HAP-1 (cell line): ENCODE data around the gene CRIP1.

Experiments
- DNase-seq, 2 experiments: peaks; one replicate each; pipeline ENCODE4 v3.0.0-alpha.2; 2016 to 2020; ENCODE audit warnings: low spot score in 2 of 2
- H3K27me3 ChIP-seq: fragments of 250-450 bp; sonication (Bioruptor Pico); 2 replicates; pipeline ENCODE4 v1.5.1; 2020; ENCODE audit warnings: low read depth, mild to moderate bottlenecking, moderate library complexity
- H3K36me3 ChIP-seq: fragments of 250-450 bp; sonication (Bioruptor Pico); replicated peaks from 2 replicates; pipeline ENCODE4 v1.5.1; 2020; ENCODE audit warnings: mild to moderate bottlenecking
- H3K4me1 ChIP-seq: fragments of 250-450 bp; sonication (Bioruptor Pico); 2 replicates; pipeline ENCODE4 v1.5.1; 2020; ENCODE audit warnings: mild to moderate bottlenecking
- H3K4me3 ChIP-seq: fragments of 250-450 bp; sonication (Bioruptor Pico); 2 replicates; pipeline ENCODE4 v1.5.1; 2020; ENCODE audit warnings: mild to moderate bottlenecking, moderate library complexity
- H3K9me3 ChIP-seq: fragments of 250-450 bp; sonication (Bioruptor Pico); 2 replicates; pipeline ENCODE4 v1.5.1; 2020; ENCODE audit warnings: mild to moderate bottlenecking, moderate library complexity
- in situ Hi-C: fragments of 300-500 bp; cut with MboI; formaldehyde crosslinking; loops from 3 replicates; pipeline ENCODE4 v1.14.3; 2020; ENCODE audit warnings: low sequenced_read_pairs, inconsistent platforms, mixed read lengths

CRIP1 gene

GRCh38 chr14:105471297-105471821, 15.3 kb upstream of the CRIP1 start:
- DNase-seq = no peak
- Histone ChIP-seq H3K36me3 (peaks cover 37% of the 10 kb centered on the region), H3K27me3 (peaks cover 13% of the 10 kb centered on the region), H3K4me1 (peaks cover 6% of the 10 kb centered on the region; the same call in 1 of the 2 replicates), H3K9me3 (no peaks in the 10 kb centered on the region), H3K4me3 (no peak overlapping the region)
- in situ Hi-C loops = no loop called here

- Histone ChIP-seq H3K27me3 (peaks cover 19% of the 10 kb centered on the region), H3K36me3 (peaks cover 31% of the 10 kb centered on the region), H3K4me1 (peaks cover 6% of the 10 kb centered on the region; the same call in 1 of the 2 replicates), H3K4me3 (no peak overlapping the region), H3K9me3 (no peaks in the 10 kb centered on the region)
- no peak for DNase-seq
- in situ Hi-C loops = no loop called here
Measured at GRCh38 chr14:105471823-105472485, 14.7 kb upstream of the CRIP1 start.

- Histone ChIP-seq H3K9me3 (no peaks in the 10 kb centered on the region), H3K4me3 (no peak overlapping the region), H3K27me3 (peaks cover 24% of the 10 kb centered on the region), H3K4me1 (peaks cover 6% of the 10 kb centered on the region; the same call in 1 of the 2 replicates), H3K36me3 (peaks cover 26% of the 10 kb centered on the region)
- in situ Hi-C loops = no loop called here
- DNase-seq = no peak
Measured at GRCh38 chr14:105472486-105472991, 14.1 kb upstream of the CRIP1 start.

- peaks cover 19% of the 10 kb centered on the region for H3K36me3 ChIP-seq
- H3K27me3 ChIP-seq = peaks cover 28% of the 10 kb centered on the region
- H3K4me3 ChIP-seq = no peak overlapping the region
- in situ Hi-C loops = no loop called here
- H3K4me1 ChIP-seq = peaks cover 6% of the 10 kb centered on the region; the same call in 1 of the 2 replicates
- DNase-seq = no peak
- H3K9me3 ChIP-seq = no peaks in the 10 kb centered on the region
Measured at GRCh38 chr14:105473033-105473676, 13.5 kb upstream of the CRIP1 start.

GRCh38 chr14:105473677-105474482, 12.8 kb upstream of the CRIP1 start:
- Histone ChIP-seq H3K9me3 (no peaks in the 10 kb centered on the region), H3K4me1 (peaks cover 6% of the 10 kb centered on the region; the same call in 1 of the 2 replicates), H3K27me3 (peaks cover 31% of the 10 kb centered on the region), H3K4me3 (peak overlapping the region; percentile 32), H3K36me3 (peaks cover 15% of the 10 kb centered on the region)
- peak; percentile 86 to 98 for DNase-seq
- in situ Hi-C loops = no loop called here

- in situ Hi-C loops = no loop called here
Measured at GRCh38 chr14:105474483-105475268, 12.0 kb upstream of the CRIP1 start, which contains the start of gene CRIP2. TSS of gene CRIP2 (plus strand) at chr14:105474821. CDS start at chr14:105474863, 42 bp downstream.

GRCh38 chr14:105475269-105476096, 11.2 kb upstream of the CRIP1 start:
- in situ Hi-C loops = no loop called here
- peaks cover 6% of the 10 kb centered on the region; the same call in 1 of the 2 replicates for H3K36me3 ChIP-seq
- H3K4me3 ChIP-seq = peak overlapping the region; percentile 32
- no peaks in the 10 kb centered on the region for H3K9me3 ChIP-seq
- H3K27me3 ChIP-seq = peaks cover 45% of the 10 kb centered on the region
- peaks cover 6% of the 10 kb centered on the region for H3K4me1 ChIP-seq
- no peak for DNase-seq

More at GRCh38 chr14:105474483-105475268, 12.0 kb upstream of the CRIP1 start, which contains the start of gene CRIP2:
- Histone ChIP-seq H3K9me3 (no peaks in the 10 kb centered on the region), H3K4me1 (peaks cover 6% of the 10 kb centered on the region; the same call in 1 of the 2 replicates), H3K36me3 (peaks cover 8% of the 10 kb centered on the region; the same call in 1 of the 2 replicates), H3K27me3 (peaks cover 37% of the 10 kb centered on the region), H3K4me3 (peak within 1 kb of the TSS; percentile 32)
- DNase-seq = peak; percentile 37 to 64

GRCh38 chr14:105476097-105476830, 10.4 kb upstream of the CRIP1 start:
- Histone ChIP-seq H3K36me3 (no peaks in the 10 kb centered on the region), H3K4me3 (no peak overlapping the region), H3K4me1 (peaks cover 14% of the 10 kb centered on the region), H3K27me3 (peaks cover 48% of the 10 kb centered on the region), H3K9me3 (no peaks in the 10 kb centered on the region)
- DNase-seq = no peak
- in situ Hi-C loops = no loop called here

- H3K27me3 ChIP-seq = peaks cover 48% of the 10 kb centered on the region
Measured at GRCh38 chr14:105476831-105477659, 9.6 kb upstream of the CRIP1 start.

GRCh38 chr14:105477660-105478397, 8.9 kb upstream of the CRIP1 start:
- no peaks in the 10 kb centered on the region for H3K36me3 ChIP-seq
- no peak overlapping the region for H3K4me3 ChIP-seq
- peaks cover 22% of the 10 kb centered on the region for H3K4me1 ChIP-seq
- no peak for DNase-seq
- H3K27me3 ChIP-seq = peaks cover 48% of the 10 kb centered on the region
- in situ Hi-C loops = no loop called here
- H3K9me3 ChIP-seq = no peaks in the 10 kb centered on the region

More at GRCh38 chr14:105476831-105477659, 9.6 kb upstream of the CRIP1 start:
- no peak overlapping the region for H3K4me3 ChIP-seq
- DNase-seq = no peak
- H3K9me3 ChIP-seq = no peaks in the 10 kb centered on the region
- in situ Hi-C loops = no loop called here
- peaks cover 19% of the 10 kb centered on the region for H3K4me1 ChIP-seq
- H3K36me3 ChIP-seq = no peaks in the 10 kb centered on the region
